HEK293 (cell line): ENCODE measurements around the gene TOR3A.

ENCODE experiments used
- CTCF ChIA-PET: fragments of 350-600 bp; formaldehyde crosslinking; extraction: SDS; loops from one replicate; lab custom pipeline; 2021; ENCODE audit warnings: antibody characterized with exemption; lab: Yijun Ruan, JAX
- POLR2A ChIA-PET: fragments of 300-600 bp; formaldehyde crosslinking; extraction: SDS; loops from one replicate; lab custom pipeline; 2020; ENCODE audit warnings: antibody characterized with exemption, inconsistent platforms; lab: Yijun Ruan, JAX
- H3K27ac ChIP-seq: fragments of 200-500 bp; sonication (Bioruptor generic); 2 replicates; pipeline ENCODE4 v1.5.1; 2014; ENCODE audit warnings: low read depth, low read length, control low read depth, inconsistent platforms; ENCODE audit errors: extremely low read depth
- H3K36me3 ChIP-seq, 2 experiments: fragments of 200-500 bp in 1 of 2; sonication (Bioruptor generic) in 1 of 2; 1 replicate in 1 of 2; 2 replicates in 1 of 2; pipeline ENCODE4 v1.5.1; 2014 to 2017; ENCODE audit warnings: inconsistent platforms in 2 of 2, low read length in 2 of 2; ENCODE audit not compliant: control insufficient read depth in 2 of 2, insufficient read depth in 1 of 2
- H3K4me1 ChIP-seq: fragments of 200-500 bp; sonication (Bioruptor generic); 2 replicates; pipeline ENCODE4 v1.5.1; 2014; ENCODE audit warnings: mild to moderate bottlenecking, low read length, inconsistent platforms; ENCODE audit not compliant: control insufficient read depth, insufficient read depth
- H3K4me3 ChIP-seq: 2 replicates; pipeline ENCODE4 v1.5.1; 2011; ENCODE audit warnings: low read depth, mild to moderate bottlenecking, control low read depth, low read length, moderate library complexity
- H3K9me3 ChIP-seq: fragments of 200-500 bp; sonication (Bioruptor generic); 2 replicates; pipeline ENCODE4 v1.5.1; 2014; ENCODE audit warnings: low read depth, low read length, inconsistent platforms; ENCODE audit not compliant: control insufficient read depth, insufficient read depth
- ATF2 ChIP-seq: fragments of 450-650 bp; formaldehyde crosslinking; IDR thresholded peaks from 2 replicates; pipeline ENCODE4 v1.5.1; 2016; ENCODE audit warnings: missing biosample characterization, missing genetic modification characterization, low read depth
- FEZF1 ChIP-seq: fragments of 450-650 bp; formaldehyde crosslinking; IDR thresholded peaks from 2 replicates; pipeline ENCODE4 v1.5.1; 2016; ENCODE audit warnings: missing biosample characterization, missing genetic modification characterization
- GFI1B ChIP-seq: fragments of 450-650 bp; formaldehyde crosslinking; IDR thresholded peaks from 2 replicates; pipeline ENCODE4 v1.5.1; 2016; ENCODE audit warnings: missing biosample characterization, missing genetic modification characterization
- GLI4 ChIP-seq: fragments of 450-650 bp; formaldehyde crosslinking; IDR thresholded peaks from 2 replicates; pipeline ENCODE4 v1.5.1; 2016; ENCODE audit warnings: missing biosample characterization, missing genetic modification characterization
- GLIS1 ChIP-seq: fragments of 450-650 bp; formaldehyde crosslinking; IDR thresholded peaks from 2 replicates; pipeline ENCODE4 v1.5.1; 2016; ENCODE audit warnings: missing biosample characterization, missing genetic modification characterization
- GLIS2 ChIP-seq: fragments of 450-650 bp; formaldehyde crosslinking; IDR thresholded peaks from 2 replicates; pipeline ENCODE4 v1.5.1; 2016; ENCODE audit warnings: missing biosample characterization, missing genetic modification characterization
- KLF10 ChIP-seq: fragments of 450-650 bp; IDR thresholded peaks from 2 replicates; pipeline ENCODE4 v1.5.1; 2018; ENCODE audit warnings: missing biosample characterization, mild to moderate bottlenecking, missing genetic modification characterization
- KLF7 ChIP-seq: fragments of 450-650 bp; formaldehyde crosslinking; IDR thresholded peaks from 2 replicates; pipeline ENCODE4 v1.5.1; 2016; ENCODE audit warnings: missing biosample characterization, missing genetic modification characterization, borderline replicate concordance
- OSR2 ChIP-seq: fragments of 450-650 bp; formaldehyde crosslinking; IDR thresholded peaks from 2 replicates; pipeline ENCODE4 v1.5.1; 2016; ENCODE audit warnings: missing biosample characterization, missing genetic modification characterization
- OVOL3 ChIP-seq: fragments of 450-650 bp; formaldehyde crosslinking; IDR thresholded peaks from 2 replicates; pipeline ENCODE4 v1.5.1; 2016; ENCODE audit warnings: missing biosample characterization, missing genetic modification characterization
- ZBTB44 ChIP-seq: fragments of 450-650 bp; IDR thresholded peaks from 2 replicates; pipeline ENCODE4 v1.5.1; 2018; ENCODE audit warnings: missing biosample characterization, mild to moderate bottlenecking, missing genetic modification characterization
- ZBTB7A ChIP-seq: fragments of 450-650 bp; formaldehyde crosslinking; IDR thresholded peaks from 2 replicates; pipeline ENCODE4 v1.5.1; 2016; ENCODE audit warnings: low read depth, missing biosample characterization, missing genetic modification characterization
- ZNF114 ChIP-seq: fragments of 450-650 bp; formaldehyde crosslinking; IDR thresholded peaks from 2 replicates; pipeline ENCODE4 v1.5.0; 2017; ENCODE audit warnings: missing biosample characterization, missing genetic modification characterization
- ZNF155 ChIP-seq: fragments of 450-650 bp; formaldehyde crosslinking; IDR thresholded peaks from 2 replicates; pipeline ENCODE4 v1.5.1; 2016; ENCODE audit warnings: missing biosample characterization, missing genetic modification characterization
- ZNF366 ChIP-seq: fragments of 450-650 bp; formaldehyde crosslinking; conservative IDR thresholded peaks from 2 replicates; pipeline ENCODE4 v1.5.1; 2016; ENCODE audit warnings: missing biosample characterization, missing genetic modification characterization
- ZNF37A ChIP-seq: fragments of 450-650 bp; IDR thresholded peaks from 2 replicates; pipeline ENCODE4 v1.5.1; 2018; ENCODE audit warnings: missing biosample characterization, missing genetic modification characterization
- ZNF394 ChIP-seq: fragments of 450-650 bp; formaldehyde crosslinking; IDR thresholded peaks from 2 replicates; pipeline ENCODE4 v1.5.1; 2016; ENCODE audit warnings: missing biosample characterization, missing genetic modification characterization, mild to moderate bottlenecking, moderate library complexity, borderline replicate concordance
- ZNF473 ChIP-seq: fragments of 450-650 bp; formaldehyde crosslinking; IDR thresholded peaks from 2 replicates; pipeline ENCODE4 v1.5.1; 2017; ENCODE audit warnings: missing biosample characterization, missing genetic modification characterization
- ZNF544 ChIP-seq: fragments of 450-650 bp; formaldehyde crosslinking; IDR thresholded peaks from 2 replicates; pipeline ENCODE4 v1.5.0; 2017; ENCODE audit warnings: missing biosample characterization, missing genetic modification characterization
- ZNF596 ChIP-seq: fragments of 450-650 bp; IDR thresholded peaks from 2 replicates; pipeline ENCODE4 v1.5.0; 2018; ENCODE audit warnings: missing biosample characterization, mild to moderate bottlenecking, missing genetic modification characterization, moderate library complexity
- ZNF624 ChIP-seq: fragments of 450-650 bp; formaldehyde crosslinking; IDR thresholded peaks from 2 replicates; pipeline ENCODE4 v1.5.1; 2017; ENCODE audit warnings: missing biosample characterization, missing genetic modification characterization

Gene TOR3A

GRCh38 chr1:179087665-179088064 is 5.8 kb downstream of the TOR3A start:
- Histone ChIP-seq H3K36me3 (peaks cover 0 to 67% of the 10 kb centered on the region in 2 experiments; a peak in 2 of 3 replicates), H3K4me3 (no peak overlapping the region), H3K9me3 (no peaks in the 10 kb centered on the region), H3K27ac (no peak overlapping the region), H3K4me1 (no peaks in the 10 kb centered on the region)
- POLR2A ChIA-PET = interaction anchor here (0.6 kb wide), 1 partner anchor 58 kb away, joined by 3 read pairs; no protein-coding TSS in a partner anchor
- CTCF ChIA-PET = interaction anchor here (0.5 to 1.4 kb wide), 5 partner anchors 33 to 728 kb away, joined by 3 to 4 read pairs (median 3); no protein-coding TSS in a partner anchor
- TF ChIP-seq ZNF155 (tag by site-specific recombination) (no peak), ZNF366 (tag by site-specific recombination) (no peak), ZNF37A (tag by site-specific recombination) (no peak), ZNF394 (tag by site-specific recombination) (0 out of 2 replicates have a peak, but pooled peaks have one; percentile 34), GLIS1 (tag by site-specific recombination) (peak; percentile 37; the same call in 1 of the 2 replicates), ATF2 (tag by site-specific recombination) (no peak), ZNF473 (tag by site-specific recombination) (no peak), ZNF114 (no peak), GFI1B (no peak), FEZF1 (tag by site-specific recombination) (no peak), ZBTB44 (no peak), KLF7 (tag by site-specific recombination) (no peak), ZBTB7A (tag by site-specific recombination) (no peak), GLIS2 (tag by site-specific recombination) (no peak), OVOL3 (tag by site-specific recombination) (no peak)

- Histone ChIP-seq H3K36me3 (peaks cover 7 to 84% of the 10 kb centered on the region in 2 experiments), H3K27ac (no peak overlapping the region), H3K4me1 (no peaks in the 10 kb centered on the region), H3K4me3 (no peak overlapping the region), H3K9me3 (no peaks in the 10 kb centered on the region)
- ChIA-PET CTCF (interaction anchor here (0.7 kb wide), 1 partner anchor 11 kb away, joined by 3 read pairs; no protein-coding TSS in a partner anchor), POLR2A (interaction anchor here (4.0 kb wide), 1 partner anchor 7 kb away, joined by 15 read pairs; the partner anchor contains the start of gene TOR3A)
- TF ChIP-seq ZNF596 (tag by site-specific recombination) (no peak), GLI4 (tag by site-specific recombination) (no peak), KLF10 (tag by site-specific recombination) (no peak), OSR2 (tag by site-specific recombination) (no peak), ZNF544 (tag by site-specific recombination) (no peak), ZNF624 (tag by site-specific recombination) (no peak)
Observed at GRCh38 chr1:179089827-179090482, 8.1 kb downstream of the TOR3A start.
